RPMI7951 (cell line): Measurements from ENCODE around the gene KLK3. TPM values are rescaled to one million over a fixed set of nuclear protein-coding genes. Genes with fewer than 3 reads are reported as not detected.
"Not testable (repeated sequence)": the region's sequence is repeated elsewhere in the genome, so short reads cannot be mapped to it uniquely, and the experiment has no call there.

ENCODE experiments used
- DNase-seq: peaks from one replicate; pipeline ENCODE4 v3.0.0-alpha.2; 2012; ENCODE audit warnings: low read depth
- total RNA-seq: library from RNA; depleted of rRNA; stranded (reverse); fragments of >200 nt; shearing (Covaris generic); gene quantifications from 2 replicates; pipeline ENCODE4 v1.2.3, GENCODE V29; 2014; rRNA removed

The KLK3 gene
- not detected in 2 replicates for total RNA-seq

DNA sequence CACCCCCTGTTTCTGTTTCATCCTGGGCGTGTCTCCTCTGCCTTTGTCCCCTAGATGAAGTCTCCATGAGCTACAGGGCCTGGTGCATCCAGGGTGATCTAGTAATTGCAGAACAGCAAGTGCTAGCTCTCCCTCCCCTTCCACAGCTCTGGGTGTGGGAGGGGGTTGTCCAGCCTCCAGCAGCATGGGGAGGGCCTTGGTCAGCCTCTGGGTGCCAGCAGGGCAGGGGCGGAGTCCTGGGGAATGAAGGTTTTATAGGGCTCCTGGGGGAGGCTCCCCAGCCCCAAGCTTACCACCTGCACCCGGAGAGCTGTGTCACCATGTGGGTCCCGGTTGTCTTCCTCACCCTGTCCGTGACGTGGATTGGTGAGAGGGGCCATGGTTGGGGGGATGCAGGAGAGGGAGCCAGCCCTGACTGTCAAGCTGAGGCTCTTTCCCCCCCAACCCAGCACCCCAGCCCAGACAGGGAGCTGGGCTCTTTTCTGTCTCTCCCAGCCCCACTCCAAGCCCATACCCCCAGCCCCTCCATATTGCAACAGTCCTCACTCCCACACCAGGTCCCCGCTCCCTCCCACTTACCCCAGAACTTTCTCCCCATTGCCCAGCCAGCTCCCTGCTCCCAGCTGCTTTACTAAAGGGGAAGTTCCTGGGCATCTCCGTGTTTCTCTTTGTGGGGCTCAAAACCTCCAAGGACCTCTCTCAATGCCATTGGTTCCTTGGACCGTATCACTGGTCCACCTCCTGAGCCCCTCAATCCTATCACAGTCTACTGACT is at the start of gene KLK3:
Gene KLK3, plus strand, starts transcription at position 280 of the 775 bp plus-strand sequence. Its CDS starts 41 bp downstream, at position 321.
- DNase-seq: no peak

DNA sequence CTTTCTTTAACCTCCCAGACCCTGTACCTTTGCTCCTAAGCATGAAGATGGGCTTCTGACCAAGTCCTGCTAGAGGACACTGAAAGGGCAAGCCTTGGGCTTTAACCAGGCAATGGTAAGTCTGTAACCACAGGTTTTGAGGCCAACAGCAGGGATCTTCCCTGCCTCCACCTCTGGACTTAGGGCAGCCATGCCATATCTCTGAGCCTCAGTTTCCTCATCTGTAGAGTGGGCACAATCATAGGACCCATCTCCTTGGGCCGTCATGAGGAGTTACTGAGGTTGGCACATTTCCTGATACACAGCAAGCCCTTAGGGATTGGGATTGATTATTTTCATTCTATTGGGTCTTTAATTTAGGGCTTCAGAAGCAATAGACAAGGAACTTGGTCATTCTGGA is 45.9 kb upstream of the KLK3 start:
- no peak for DNase-seq

DNA sequence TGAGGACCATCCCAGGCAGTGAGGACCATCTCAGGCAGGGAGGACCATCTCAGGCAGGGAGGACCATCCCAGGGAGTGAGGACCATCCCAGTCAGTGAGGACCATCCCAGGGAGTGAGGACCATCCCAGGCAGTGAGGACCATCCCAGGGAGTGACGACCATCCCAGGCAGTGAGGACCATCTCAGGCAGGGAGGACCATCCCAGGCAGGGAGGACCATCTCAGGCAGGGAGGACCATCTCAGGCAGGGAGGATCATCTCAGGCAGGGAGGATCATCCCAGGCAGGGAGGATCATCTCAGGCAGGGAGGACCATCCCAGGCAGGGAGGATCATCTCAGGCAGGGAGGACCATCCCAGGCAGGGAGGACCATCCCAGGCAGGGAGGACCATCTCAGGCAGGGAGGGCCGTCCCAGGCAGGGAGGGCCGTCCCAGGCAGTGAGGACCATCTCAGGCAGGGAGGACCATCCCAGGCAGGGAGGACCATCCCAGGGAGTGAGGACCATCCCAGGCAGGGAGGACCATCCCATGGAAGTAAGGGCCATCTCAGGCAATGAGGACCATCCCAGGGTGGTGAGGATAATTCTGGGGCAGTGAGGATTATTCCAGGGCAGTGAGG is 43.0 kb upstream of the KLK3 start:
- not testable (repeated sequence) for DNase-seq

DNA sequence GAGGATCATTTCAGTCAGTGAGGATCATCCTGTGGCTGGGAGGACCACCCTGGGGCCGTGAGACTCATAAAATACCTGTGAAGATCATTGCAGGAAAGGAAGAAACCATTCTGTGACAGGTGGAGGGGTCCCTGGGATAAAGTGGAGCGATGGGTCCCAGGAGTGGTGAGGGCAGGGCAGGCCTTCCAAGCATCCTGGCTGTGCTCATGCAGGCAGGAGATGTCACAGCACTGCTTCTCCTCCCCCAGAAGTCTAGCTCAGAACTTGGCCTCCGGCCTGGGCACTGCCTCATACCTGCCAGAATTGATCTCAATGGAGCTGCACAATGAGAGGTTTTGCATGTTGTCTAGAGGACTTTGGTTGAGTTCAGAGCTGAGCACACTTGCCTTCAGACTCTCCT is 42.2 kb upstream of the KLK3 start:
- DNase-seq: no peak

GRCh38 chr19:50814883-50815282 is 39.8 kb upstream of the KLK3 start:
- DNase-seq: no peak

- DNase-seq: no peak
Observed at GRCh38 chr19:50815439-50815838, 39.3 kb upstream of the KLK3 start.

DNA sequence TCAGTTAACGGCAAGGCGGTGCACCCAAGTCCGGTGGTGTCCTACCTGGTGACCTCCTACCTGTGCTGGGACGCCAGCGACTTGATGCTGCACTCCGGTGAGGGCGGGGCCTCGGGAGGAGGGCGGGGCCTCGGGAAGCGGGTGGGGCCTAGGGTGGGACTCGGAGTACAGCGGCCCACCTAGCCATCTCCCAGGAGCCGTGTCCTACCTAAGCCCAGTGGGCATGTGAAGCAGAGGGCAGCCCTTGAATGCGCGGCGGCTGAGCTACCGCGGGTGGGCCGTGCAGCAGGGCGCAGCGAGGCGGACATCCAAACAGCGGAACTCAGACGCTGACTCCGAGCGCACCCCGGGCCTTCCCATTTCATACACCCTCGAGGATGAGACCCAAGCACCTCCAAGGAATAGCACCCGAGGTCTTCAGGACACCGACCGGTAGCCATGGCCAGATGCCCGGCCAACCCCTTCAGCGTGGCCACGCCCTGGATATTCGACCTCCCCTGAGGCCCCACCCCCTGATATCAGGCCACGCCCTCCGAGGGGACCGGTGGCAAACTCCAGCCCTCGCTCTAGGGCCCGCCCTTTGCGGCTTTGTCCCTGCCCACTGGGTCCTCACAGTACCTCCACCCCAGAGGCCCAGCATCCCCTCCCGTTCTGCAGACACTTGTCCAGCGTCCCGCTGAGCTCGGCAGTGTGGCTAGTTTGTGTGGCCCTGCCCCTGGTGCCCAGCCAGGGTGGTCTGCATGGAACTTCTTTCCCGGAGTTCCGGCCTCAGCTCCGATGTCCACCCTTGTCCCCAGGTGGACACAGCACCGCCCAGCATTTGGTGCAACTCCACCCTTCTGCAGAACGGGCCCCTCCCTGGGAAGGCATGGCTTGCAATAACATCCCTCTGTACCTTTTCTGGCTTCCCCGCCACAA is 36.5 kb upstream of the KLK3 start:
- DNase-seq: peak; percentile 45

- no peak for DNase-seq
Observed at GRCh38 chr19:50818859-50819472, 35.7 kb upstream of the KLK3 start.

GRCh38 chr19:50819636-50820035 is 35.1 kb upstream of the KLK3 start:
- DNase-seq: no peak

DNA sequence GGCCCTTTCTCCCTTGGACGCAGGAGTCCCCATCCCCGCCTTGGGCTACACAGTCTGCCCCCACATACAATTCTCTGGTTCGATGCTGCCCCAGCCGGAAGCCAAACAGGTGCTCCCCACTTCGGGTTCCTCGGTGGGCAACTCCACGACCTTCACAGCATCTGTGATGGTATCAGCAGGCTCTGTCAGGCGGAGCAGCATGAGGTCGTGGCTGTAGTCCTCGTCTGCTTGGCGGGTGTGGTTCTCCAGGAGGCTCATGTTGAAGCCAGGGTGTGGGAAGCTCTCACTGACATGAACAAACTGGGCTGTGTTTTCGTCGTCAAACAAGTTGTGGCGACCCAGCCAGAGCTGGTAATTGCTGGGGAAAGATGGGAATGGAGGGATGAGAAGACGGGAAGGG is 34.6 kb upstream of the KLK3 start:
- DNase-seq: no peak

DNA sequence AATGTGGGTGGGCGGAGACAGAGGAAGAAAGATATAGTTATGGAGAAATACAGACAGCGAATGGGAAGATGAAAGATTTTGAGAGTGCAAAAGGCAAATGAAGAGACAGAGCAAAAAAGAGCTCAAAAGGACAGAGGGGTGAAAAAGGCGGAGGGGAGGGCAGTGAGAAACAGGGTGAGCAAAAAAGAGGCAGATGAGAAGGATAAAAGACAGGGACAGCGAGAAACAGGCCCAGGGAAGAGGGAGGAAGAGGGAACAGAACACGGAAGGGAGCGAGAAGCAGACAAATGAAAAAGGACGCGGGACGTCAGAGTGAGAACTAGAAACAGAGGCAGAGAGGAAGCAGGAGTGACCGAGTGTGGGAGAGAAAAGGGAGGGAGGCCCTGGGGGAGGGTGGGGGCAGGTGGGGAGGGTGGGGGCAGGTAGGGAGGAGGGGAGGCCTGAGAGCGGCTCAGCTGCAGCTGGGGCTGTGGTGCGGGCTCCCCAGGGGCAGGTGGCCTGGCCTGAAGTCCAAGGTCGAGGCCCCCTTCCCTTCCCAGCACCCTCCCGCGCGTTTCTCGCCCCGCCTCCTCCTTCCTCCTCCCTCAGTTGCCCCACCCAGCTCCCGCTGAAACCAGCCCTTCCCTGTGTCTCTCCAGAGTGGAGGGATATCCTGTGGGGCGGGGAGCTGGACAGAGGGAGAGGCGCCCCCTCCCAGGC is 34.0 kb upstream of the KLK3 start:
- no peak for DNase-seq

- DNase-seq: no peak
Observed at GRCh38 chr19:50821248-50821612, 33.5 kb upstream of the KLK3 start.

GRCh38 chr19:50821622-50822021 is 33.1 kb upstream of the KLK3 start:
- DNase-seq: no peak

DNA sequence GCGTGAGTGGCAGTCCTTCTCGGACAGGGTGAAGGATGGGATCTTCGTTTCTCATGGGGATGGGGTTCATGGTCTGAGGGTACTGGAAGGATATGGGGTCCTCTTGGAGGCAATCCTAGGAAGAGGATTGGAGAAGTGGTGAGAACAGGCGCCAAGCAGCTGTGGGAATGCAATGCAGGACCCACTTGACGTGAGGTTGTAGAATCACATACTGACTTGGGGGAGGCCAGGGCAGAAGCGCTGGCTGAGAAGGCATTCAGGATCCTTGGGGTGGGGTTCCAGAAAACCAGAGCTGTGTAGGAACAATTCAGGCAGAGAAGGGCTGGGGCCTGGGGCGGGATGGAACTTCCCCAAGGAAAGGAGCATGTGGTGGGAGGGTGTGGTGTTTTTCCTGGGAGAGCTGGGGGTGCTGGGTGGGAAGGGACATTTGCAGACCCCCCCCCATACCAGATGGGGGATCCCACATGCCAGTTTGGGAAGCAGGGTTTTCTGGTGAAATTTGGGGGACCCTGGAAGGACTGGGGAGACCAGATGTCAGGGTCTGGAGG is 32.0 kb upstream of the KLK3 start:
- DNase-seq: no peak

DNA sequence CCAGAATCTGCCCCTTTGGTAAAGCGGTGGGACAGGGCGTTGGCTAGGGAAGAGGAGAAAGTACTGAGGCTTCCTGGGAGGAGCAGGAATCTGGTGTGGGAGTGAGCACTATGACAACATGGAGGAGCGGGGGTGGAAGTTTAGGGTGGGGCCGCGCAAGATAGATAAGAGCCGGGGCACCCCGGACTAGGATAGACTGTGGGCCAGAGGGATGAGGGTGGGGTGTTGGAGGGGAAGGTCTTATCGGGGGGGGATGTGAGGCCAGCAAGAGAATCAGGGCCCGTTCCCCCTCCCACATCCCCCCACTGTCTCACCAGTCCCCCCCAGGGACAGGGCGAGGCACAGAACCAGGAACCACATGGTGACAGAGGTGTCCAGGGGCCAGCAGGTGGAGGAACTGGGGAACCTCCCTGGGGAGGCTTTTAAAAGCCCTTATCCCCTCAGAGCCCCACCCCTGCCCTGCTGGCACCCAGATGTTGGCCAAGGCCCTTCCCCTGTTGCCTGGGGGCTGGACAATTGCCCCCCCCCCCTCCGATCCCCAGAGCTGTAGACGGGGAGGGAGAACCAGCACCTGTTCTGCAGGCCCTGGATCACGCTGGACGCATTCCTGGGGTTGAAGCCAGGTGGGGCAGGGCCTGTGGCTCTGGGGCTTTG is 31.2 kb upstream of the KLK3 start, which contains the start of gene KLK1:
Gene KLK1, minus strand, starts transcription at position 399 of the 654 bp plus-strand sequence. Its CDS starts 39 bp downstream, at position 360.
- no peak for DNase-seq

- no peak for DNase-seq
Observed at GRCh38 chr19:50826492-50827240, 28.0 kb upstream of the KLK3 start.

- no peak for DNase-seq
Observed at GRCh38 chr19:50827476-50827875, 27.2 kb upstream of the KLK3 start.

GRCh38 chr19:50829801-50830200 is 24.9 kb upstream of the KLK3 start:
- no peak for DNase-seq

GRCh38 chr19:50830266-50831025 is 24.3 kb upstream of the KLK3 start:
- DNase-seq: no peak
